Naive thymus-derived CD4-positive, alpha-beta T cell (primary cell): ENCODE measurements around the gene BTD. TPM values are rescaled to one million over a fixed set of nuclear protein-coding genes. Genes with fewer than 3 reads are reported as not detected.
A peak's percentile ranks its signal among the peaks of the same experiment; 100 is the strongest.

Source experiments
- ATAC-seq: fragments of 150-1000 bp; cut with Tn5 transposase; 2 replicates; pipeline ENCODE4 v1.10.0; 2021; ENCODE audit warnings: mild to moderate bottlenecking, moderate library complexity
- CTCF ChIA-PET: fragments of 350-600 bp; sonication (Branson Sonifier 250); formaldehyde crosslinking; loops from one replicate; lab custom pipeline; 2021; ENCODE audit warnings: antibody characterized with exemption; lab: Charles Lee
- POLR2A ChIA-PET: fragments of 350-600 bp; sonication (Branson Sonifier 250); formaldehyde crosslinking; loops from one replicate; lab custom pipeline; 2021; ENCODE audit warnings: antibody characterized with exemption, inconsistent platforms; lab: Charles Lee
- DNase-seq, 9 donors: peaks; one replicate each; pipeline versions ENCODE4 v3.0.0 to v3.0.0-alpha.2; 2020 to 2022; ENCODE audit warnings: mixed read lengths in 1 of 9
- H3K27ac ChIP-seq: one replicate; pipeline ENCODE4 v1.7.0; 2013; ENCODE audit warnings: mild to moderate bottlenecking, low read depth, low read length, moderate library complexity
- H3K27me3 ChIP-seq, 2 donors: one replicate each; pipeline ENCODE4 v1.7.0; 2013; ENCODE audit warnings: low read length in 2 of 2, mild to moderate bottlenecking in 2 of 2, moderate library complexity in 2 of 2; ENCODE audit not compliant: control insufficient read depth in 2 of 2, insufficient read depth in 2 of 2
- H3K36me3 ChIP-seq, 3 experiments: 1 replicate in 2 of 3; 2 replicates in 1 of 3; pipeline ENCODE4 v1.7.0; 2013; ENCODE audit warnings: low read length in 3 of 3, mild to moderate bottlenecking in 3 of 3, moderate library complexity in 1 of 3; ENCODE audit not compliant: insufficient read depth in 3 of 3, control insufficient read depth in 2 of 3
- H3K4me1 ChIP-seq, 2 donors: one replicate each; pipeline ENCODE4 v1.7.0; 2013; ENCODE audit warnings: low read length in 2 of 2, mild to moderate bottlenecking in 2 of 2, moderate library complexity in 1 of 2; ENCODE audit not compliant: control insufficient read depth in 2 of 2, insufficient read depth in 2 of 2
- H3K4me3 ChIP-seq: 2 replicates; pipeline ENCODE4 v1.7.0; 2013; ENCODE audit warnings: mild to moderate bottlenecking, low read length
- H3K9me3 ChIP-seq, 3 experiments: 1 replicate in 2 of 3; 2 replicates in 1 of 3; pipeline ENCODE4 v1.7.0; 2013; ENCODE audit warnings: low read length in 3 of 3; ENCODE audit not compliant: control insufficient read depth in 2 of 3
- H3K27ac Mint-ChIP-seq, 9 donors: one replicate each; pipeline ENCODE4 v1.8.0; 2020 to 2022; ENCODE audit warnings: mixed read lengths in 9 of 9, mild to moderate bottlenecking in 8 of 9, moderate library complexity in 5 of 9, inconsistent platforms in 2 of 9
- H3K27me3 Mint-ChIP-seq, 5 donors: one replicate each; pipeline ENCODE4 v1.8.0; 2021 to 2022; ENCODE audit warnings: mixed read lengths in 5 of 5, mild to moderate bottlenecking in 1 of 5
- H3K36me3 Mint-ChIP-seq, 5 donors: one replicate each; pipeline ENCODE4 v1.8.0; 2020 to 2022; ENCODE audit warnings: mixed read lengths in 5 of 5, mild to moderate bottlenecking in 3 of 5, inconsistent platforms in 1 of 5
- H3K4me1 Mint-ChIP-seq, 7 donors: one replicate each; pipeline ENCODE4 v1.8.0; 2020 to 2022; ENCODE audit warnings: mixed read lengths in 7 of 7, mild to moderate bottlenecking in 3 of 7, inconsistent platforms in 1 of 7
- H3K4me3 Mint-ChIP-seq, 10 donors: one replicate each; pipeline ENCODE4 v1.8.0; 2020 to 2022; ENCODE audit warnings: mild to moderate bottlenecking in 10 of 10, mixed read lengths in 10 of 10, moderate library complexity in 6 of 10, inconsistent platforms in 2 of 10
- H3K9me3 Mint-ChIP-seq, 11 donors: one replicate each; pipeline ENCODE4 v1.8.0; 2020 to 2022; ENCODE audit warnings: mixed read lengths in 11 of 11, mild to moderate bottlenecking in 4 of 11, inconsistent platforms in 1 of 11, moderate library complexity in 1 of 11
- intact Hi-C, 2 donors: fragments of 100-400 bp; cut with micrococcal nuclease; formaldehyde crosslinking; loops; one replicate each; pipeline ENCODE4 v1.15.1; 2023
- polyA plus RNA-seq, 2 donors: library from polyadenylated mRNA; unstranded; fragments of 300-500 nt; fragmentation: Illumina TruSeq; gene quantifications; one replicate each; pipeline ENCODE4 v1.2.3, GENCODE V29; 2021
- total RNA-seq, 6 experiments: library from RNA in 5 of 6; stranded (reverse) in 5 of 6; gene quantifications; 1 replicate in 5 of 6; 2 replicates in 1 of 6; pipeline ENCODE4 v1.2.3 and lab custom pipeline; 2021 to 2026

The BTD gene
- total and polyA plus RNA-seq, 7 experiments from 2014 or later = 6.8 to 23.3 (median 17.0) TPM

DNA sequence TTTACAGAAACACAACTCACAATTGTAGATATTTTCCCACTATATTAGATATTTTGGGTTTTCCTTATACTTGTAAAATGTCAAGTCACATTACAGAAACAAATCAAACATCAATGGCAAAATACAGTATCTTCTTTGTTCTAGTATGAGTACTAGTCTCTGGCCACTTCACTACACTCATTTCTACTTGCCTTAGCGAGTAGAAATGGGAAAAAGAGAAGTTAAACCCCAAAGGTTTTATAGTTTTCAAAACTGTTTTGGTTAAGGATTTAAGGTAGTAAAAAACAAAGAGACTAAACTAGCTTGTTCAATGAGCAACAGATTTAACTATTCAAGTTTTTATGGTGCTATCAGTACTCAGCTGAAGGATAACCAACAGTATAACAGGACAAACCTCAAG lies 81.7 kb downstream of the BTD start:
- Histone ChIP-seq H3K4me1 (no peaks in the 10 kb centered on the region), H3K36me3 (peaks cover 4 to 11% (median 8%) of the 10 kb centered on the region in 3 experiments), H3K4me3 (no peak overlapping the region), H3K9me3 (no peaks in the 10 kb centered on the region), H3K27me3 (no peaks in the 10 kb centered on the region), H3K27ac (no peak overlapping the region)
- peaks cover 0 to 16% (median 5%) of the 10 kb centered on the region in 7 donors for H3K4me1 Mint-ChIP-seq
- ATAC-seq (no peak), DNase-seq (no peak)
- intact Hi-C loops = no loop called here
- H3K9me3 Mint-ChIP-seq = no peaks in the 10 kb centered on the region
- H3K4me3 Mint-ChIP-seq = no peak overlapping the region
- POLR2A ChIA-PET = interaction anchor here (1.3 kb wide), 1 partner anchor 82 kb away, joined by 4 read pairs; the partner anchor contains the start of genes BTD and HACL1
- no peak overlapping the region for H3K27ac Mint-ChIP-seq
- H3K27me3 Mint-ChIP-seq = no peaks in the 10 kb centered on the region
- H3K36me3 Mint-ChIP-seq = peaks cover 0 to 32% (median 27%) of the 10 kb centered on the region in 5 donors
- CTCF ChIA-PET = no interaction called here

DNA sequence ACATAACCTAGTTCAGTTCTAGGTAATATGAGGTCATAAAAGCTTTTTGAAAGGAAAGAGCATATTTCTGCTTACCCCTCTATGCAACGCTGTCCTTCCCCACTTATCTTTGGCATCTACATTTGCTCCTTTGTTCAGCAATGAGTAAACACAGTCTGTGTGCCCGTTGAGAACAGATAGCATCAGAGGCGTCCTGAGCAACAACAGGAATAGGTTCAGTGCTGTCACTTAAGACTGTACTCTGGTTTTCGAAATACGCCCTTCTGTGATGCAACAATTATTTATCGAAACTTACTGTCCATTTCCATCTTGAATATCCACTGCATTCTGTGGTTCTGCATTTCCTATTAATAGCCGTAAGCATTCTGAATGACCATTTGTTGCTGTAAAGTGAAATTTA lies 84.4 kb downstream of the BTD start:
- intact Hi-C loops = loop anchor here in 1 of 2 donors (5.0 kb wide), 1 partner anchor 39 kb away; no protein-coding TSS in a partner anchor
- CTCF ChIA-PET = no interaction called here
- Mint-ChIP-seq H3K27me3 (no peaks in the 10 kb centered on the region), H3K4me3 (peak overlapping the region in 1 of 10 donors; percentile 17), H3K27ac (no peak overlapping the region), H3K9me3 (no peaks in the 10 kb centered on the region), H3K4me1 (peaks cover 0 to 16% (median 5%) of the 10 kb centered on the region in 7 donors), H3K36me3 (peaks cover 0 to 42% (median 32%) of the 10 kb centered on the region in 5 donors)
- peak; percentile 69 for ATAC-seq
- POLR2A ChIA-PET = no interaction called here
- H3K27ac ChIP-seq = no peak overlapping the region
- no peak for DNase-seq
- no peak overlapping the region for H3K4me3 ChIP-seq
- no peaks in the 10 kb centered on the region for H3K9me3 ChIP-seq
- H3K36me3 ChIP-seq = peaks cover 0 to 17% (median 8%) of the 10 kb centered on the region in 3 experiments
- H3K27me3 ChIP-seq = no peaks in the 10 kb centered on the region
- no peaks in the 10 kb centered on the region for H3K4me1 ChIP-seq

DNA sequence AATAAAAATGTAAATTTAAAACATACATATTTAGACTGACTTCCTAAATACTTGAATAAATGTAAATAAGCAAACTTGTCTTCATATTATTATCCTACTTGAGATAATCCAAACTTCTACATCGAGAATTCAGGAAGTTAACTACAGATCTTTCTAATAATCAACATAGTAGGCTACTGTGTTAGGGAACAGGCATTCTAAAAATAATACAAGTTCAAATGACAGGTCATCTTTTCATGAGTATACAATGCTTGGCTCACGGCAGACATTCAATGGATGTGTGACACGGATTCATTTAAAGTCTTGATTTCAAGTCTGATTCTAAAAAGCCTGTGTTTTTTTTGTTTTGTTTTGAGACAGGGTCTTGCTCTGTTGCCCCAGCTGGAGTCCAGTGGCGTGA lies 88.7 kb downstream of the BTD start:
- no peak for ATAC-seq
- intact Hi-C loops = loop anchor here (5.0 kb wide), 2 partner anchors 58 to 122 kb away; no protein-coding TSS in a partner anchor

DNA sequence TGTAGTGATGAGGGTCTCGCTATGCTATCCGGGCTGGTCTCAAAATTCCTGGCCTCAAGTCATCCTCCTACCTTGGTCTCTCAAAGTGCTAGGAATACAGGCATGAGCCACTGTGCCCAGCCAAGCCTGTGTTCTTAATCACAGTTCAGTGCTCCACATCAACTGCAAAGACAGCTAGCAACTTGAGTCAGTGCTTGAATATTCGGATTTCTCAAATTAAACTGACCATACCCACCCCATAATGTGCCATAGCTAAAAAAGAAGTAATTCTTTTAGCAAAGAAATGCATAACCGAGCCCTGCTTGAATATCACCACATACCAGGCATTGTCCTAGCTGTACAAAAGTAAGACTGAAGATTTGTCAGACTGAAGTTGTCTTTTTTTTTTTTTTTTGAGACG lies 89.2 kb downstream of the BTD start:
- Histone ChIP-seq H3K27me3 (no peaks in the 10 kb centered on the region), H3K4me3 (no peak overlapping the region), H3K27ac (no peak overlapping the region), H3K4me1 (no peaks in the 10 kb centered on the region), H3K36me3 (peaks cover 0 to 11% (median 0%) of the 10 kb centered on the region in 3 experiments), H3K9me3 (no peaks in the 10 kb centered on the region)
- Mint-ChIP-seq H3K4me3 (no peak overlapping the region), H3K27me3 (no peaks in the 10 kb centered on the region), H3K27ac (no peak overlapping the region), H3K9me3 (no peaks in the 10 kb centered on the region), H3K36me3 (peaks cover 0 to 70% (median 23%) of the 10 kb centered on the region in 5 donors), H3K4me1 (peaks cover 0 to 12% (median 5%) of the 10 kb centered on the region in 7 donors)
- intact Hi-C loops = loop anchor here (5.0 kb wide), 2 partner anchors 58 to 122 kb away; no protein-coding TSS in a partner anchor
- DNase-seq = no peak
- CTCF ChIA-PET = no interaction called here
- POLR2A ChIA-PET = no interaction called here
- no peak for ATAC-seq

More for the DNA sequence above, 88.7 kb downstream of the BTD start:
- H3K4me3 Mint-ChIP-seq = no peak overlapping the region
- H3K27ac Mint-ChIP-seq = no peak overlapping the region
- ChIA-PET CTCF (no interaction called here), POLR2A (no interaction called here)
- Histone ChIP-seq H3K4me3 (no peak overlapping the region), H3K4me1 (no peaks in the 10 kb centered on the region), H3K36me3 (peaks cover 0 to 10% (median 0%) of the 10 kb centered on the region in 3 experiments), H3K27ac (no peak overlapping the region), H3K27me3 (no peaks in the 10 kb centered on the region), H3K9me3 (no peaks in the 10 kb centered on the region)
- H3K4me1 Mint-ChIP-seq = peaks cover 0 to 12% (median 7%) of the 10 kb centered on the region in 7 donors
- DNase-seq = no peak
- no peaks in the 10 kb centered on the region for H3K27me3 Mint-ChIP-seq
- no peaks in the 10 kb centered on the region for H3K9me3 Mint-ChIP-seq
- peaks cover 0 to 69% (median 29%) of the 10 kb centered on the region in 5 donors for H3K36me3 Mint-ChIP-seq

DNA sequence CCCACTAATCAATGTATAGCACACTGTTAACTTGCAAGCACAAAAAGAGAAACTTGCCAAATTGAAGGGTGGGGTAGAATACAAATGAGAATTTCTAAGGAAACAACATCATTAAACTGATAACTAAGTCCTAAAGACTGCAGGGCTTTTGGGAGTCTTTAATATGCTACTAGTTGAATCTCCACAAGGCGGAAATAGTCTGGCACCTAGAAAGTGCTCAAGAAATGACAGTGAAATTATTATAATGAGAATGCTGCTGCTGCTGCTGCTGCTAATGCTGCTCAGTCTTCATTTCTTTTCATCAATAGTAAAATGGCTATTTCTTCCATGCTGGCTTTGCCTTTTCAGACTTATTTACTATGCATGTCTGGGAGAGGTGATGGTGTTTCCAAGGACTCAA lies 91.8 kb downstream of the BTD start:
- Mint-ChIP-seq H3K4me3 (no peak overlapping the region), H3K9me3 (no peaks in the 10 kb centered on the region), H3K4me1 (peaks cover 0 to 9% (median 5%) of the 10 kb centered on the region in 7 donors), H3K27me3 (no peaks in the 10 kb centered on the region), H3K36me3 (peaks cover 0 to 70% (median 29%) of the 10 kb centered on the region in 5 donors), H3K27ac (no peak overlapping the region)
- Histone ChIP-seq H3K9me3 (no peaks in the 10 kb centered on the region), H3K4me3 (no peak overlapping the region), H3K27ac (no peak overlapping the region), H3K27me3 (no peaks in the 10 kb centered on the region), H3K36me3 (peaks cover 0 to 11% (median 0%) of the 10 kb centered on the region in 3 experiments), H3K4me1 (no peaks in the 10 kb centered on the region)
- DNase-seq (no peak), ATAC-seq (no peak)
- intact Hi-C loops = loop anchor here (5.0 kb wide), 2 partner anchors 61 to 119 kb away; no protein-coding TSS in a partner anchor
- POLR2A ChIA-PET = no interaction called here
- CTCF ChIA-PET = no interaction called here

DNA sequence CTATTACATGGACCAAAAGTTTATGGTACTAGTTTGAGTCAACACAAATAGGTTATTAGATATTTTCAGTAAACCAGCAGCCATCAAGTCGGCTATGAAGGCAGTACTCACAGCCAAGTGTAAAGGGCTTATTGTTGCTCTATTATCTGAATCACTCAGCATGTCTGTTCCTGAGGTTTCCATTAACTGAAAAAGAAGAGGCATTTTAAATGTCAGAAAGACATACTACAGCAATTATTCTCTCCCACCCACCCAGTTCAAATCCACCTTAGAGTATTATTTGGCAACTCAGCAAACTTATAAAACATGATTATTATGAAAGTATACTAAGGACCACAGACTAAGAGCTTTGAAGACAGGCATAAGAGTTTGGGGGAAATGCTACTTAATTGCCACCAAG lies 93.1 kb downstream of the BTD start:
- no peaks in the 10 kb centered on the region for H3K4me1 ChIP-seq
- ATAC-seq = no peak
- Mint-ChIP-seq H3K27me3 (no peaks in the 10 kb centered on the region), H3K27ac (no peak overlapping the region), H3K4me3 (no peak overlapping the region), H3K9me3 (peaks cover 0 to 2% (median 0%) of the 10 kb centered on the region in 11 donors), H3K4me1 (peaks cover 0 to 9% (median 5%) of the 10 kb centered on the region in 7 donors), H3K36me3 (peaks cover 0 to 73% (median 35%) of the 10 kb centered on the region in 5 donors)
- no peak overlapping the region for H3K4me3 ChIP-seq
- ChIA-PET CTCF (no interaction called here), POLR2A (no interaction called here)
- H3K27me3 ChIP-seq = no peaks in the 10 kb centered on the region
- H3K9me3 ChIP-seq = no peaks in the 10 kb centered on the region
- intact Hi-C loops = loop anchor here (5.0 kb wide), 2 partner anchors 62 to 118 kb away; no protein-coding TSS in a partner anchor
- H3K27ac ChIP-seq = no peak overlapping the region
- DNase-seq = no peak
- peaks cover 0 to 5% (median 0%) of the 10 kb centered on the region in 3 experiments for H3K36me3 ChIP-seq
